Panc1 (cell line): ENCODE data around the gene SLC22A23.

Experiments used
- CTCF ChIP-seq: fragments of 450-650 bp; IDR thresholded peaks from 2 replicates; pipeline ENCODE4 v1.5.1; 2017; ENCODE audit warnings: mild to moderate bottlenecking
- POLR2AphosphoS5 ChIP-seq: IDR thresholded peaks from 2 replicates; pipeline ENCODE4 v1.6.1; 2012; ENCODE audit warnings: mild to moderate bottlenecking, low read depth, low read length, moderate library complexity
- REST ChIP-seq, 2 experiments: IDR thresholded peaks; 2 replicates each; pipeline ENCODE4 v1.6.1; 2011 to 2012; ENCODE audit warnings: low read depth in 2 of 2, control low read depth in 1 of 2, low read length in 1 of 2, mild to moderate bottlenecking in 1 of 2, moderate library complexity in 1 of 2; ENCODE audit not compliant: insufficient read depth in 1 of 2
- SIN3A ChIP-seq: IDR thresholded peaks from 2 replicates; pipeline ENCODE4 v1.6.1; 2012; ENCODE audit warnings: low read depth, mild to moderate bottlenecking, low read length, moderate library complexity, borderline replicate concordance; ENCODE audit not compliant: insufficient read depth
- TCF7L2 ChIP-seq: IDR thresholded peaks from 2 replicates; pipeline ENCODE4 v1.6.1; 2011; ENCODE audit warnings: mild to moderate bottlenecking, low read depth, low read length, inconsistent platforms

- TF ChIP-seq CTCF (no peak), SIN3A (no peak), POLR2AphosphoS5 (no peak), REST (IDR thresholded peaks at IDR 0.05; ENCODE audit: insufficient read depth in 1 of 2, low read depth in 2 of 2, low read length in 1 of 2) (no peak), TCF7L2 (no peak)
Measured at GRCh38 chr6:3306848-3307247, 150.0 kb downstream of the SLC22A23 start.
